Esophagus muscularis mucosa (tissue), 4 donors: ENCODE results near the gene MYO1C. TPM values are rescaled to one million over a fixed set of nuclear protein-coding genes. Genes with fewer than 3 reads are reported as not detected.

Experiments
- DNase-seq: peaks from one replicate; pipeline ENCODE4 v3.0.0-alpha.2; 2017; ENCODE audit errors: extremely low spot score
- H3K27ac ChIP-seq, 4 donors: fragments of 200-600 bp; sonication (generic); replicated peaks in 1 of 4; 1 replicate in 3 of 4; 2 replicates in 1 of 4; pipeline ENCODE4 v1.5.1; 2016 to 2019; ENCODE audit warnings: mild to moderate bottlenecking in 1 of 4
- H3K27me3 ChIP-seq, 4 donors: fragments of 200-600 bp; sonication (generic); one replicate each; pipeline versions ENCODE4 v1.5.1 to v1.6.0; 2016 to 2019
- H3K36me3 ChIP-seq, 4 donors: fragments of 200-600 bp; sonication (generic); one replicate each; pipeline ENCODE4 v1.5.1; 2016 to 2019
- H3K4me1 ChIP-seq, 4 donors: fragments of 200-600 bp; sonication (generic); one replicate each; pipeline ENCODE4 v1.5.1; 2016 to 2019
- H3K4me3 ChIP-seq, 4 donors: fragments of 200-600 bp; sonication (generic); 1 replicate in 2 of 4; 2 replicates in 2 of 4; pipeline ENCODE4 v1.5.1; 2016 to 2019; ENCODE audit warnings: mild to moderate bottlenecking in 4 of 4, moderate library complexity in 1 of 4
- H3K9me3 ChIP-seq, 4 donors: fragments of 200-600 bp; sonication (generic); 1 replicate in 3 of 4; 2 replicates in 1 of 4; pipeline ENCODE4 v1.5.1; 2016 to 2019
- EP300 ChIP-seq: sonication (generic); formaldehyde crosslinking; IDR thresholded peaks from one replicate; pipeline ENCODE4 v1.6.1; 2017; ENCODE audit warnings: antibody characterized with exemption
- POLR2A ChIP-seq: fragments of 450-650 bp; IDR thresholded peaks from one replicate; pipeline ENCODE4 v1.6.1; 2017; ENCODE audit warnings: antibody characterized with exemption, moderate library complexity, mild to moderate bottlenecking, low read depth
- POLR2AphosphoS5 ChIP-seq, 2 donors: sonication (generic); formaldehyde crosslinking; IDR thresholded peaks; one replicate each; pipeline ENCODE4 v1.6.1; 2017; ENCODE audit warnings: antibody characterized with exemption in 2 of 2
- WGBS: methylation state at CpG from one replicate; pipeline ENCODE4 v1.1.5; 2018; 5-methylcytosine and 5-hydroxymethylcytosine counted together
- intact Hi-C: fragments of 100-400 bp; cut with DNase I; formaldehyde crosslinking; loops from one replicate; pipeline ENCODE4 v1.15.1; 2023
- total RNA-seq, 4 donors: library from RNA; depleted of rRNA; stranded (reverse); fragments of >200 nt; gene quantifications; one replicate each; pipeline versions ENCODE4 v1.1.0 to v1.2.1, GENCODE V29; 2016
- TF ChIP-seq, protein P1 (sequence below), 3 experiments: fragments of 200-600 bp in 2 of 3; fragments of 450-650 bp in 1 of 3; sonication (generic) in 2 of 3; IDR thresholded peaks; one replicate each; pipeline ENCODE4 v1.5.1; 2017 to 2019; ENCODE audit warnings: antibody characterized with exemption in 3 of 3, mild to moderate bottlenecking in 2 of 3, moderate library complexity in 1 of 3

Gene MYO1C
- total RNA-seq, 4 donors from 2014 or later: 248 to 444 (median 347) TPM

- Histone ChIP-seq H3K4me1 (peaks cover 7 to 11% (median 9%) of the 10 kb centered on the region in 4 donors), H3K9me3 (no peaks in the 10 kb centered on the region), H3K27ac (no peak overlapping the region), H3K4me3 (no peak overlapping the region), H3K27me3 (no peaks in the 10 kb centered on the region), H3K36me3 (peaks cover 0 to 73% (median 49%) of the 10 kb centered on the region in 4 donors)
- DNase-seq: no peak
- 84% methylated on average over 7 of the region's 10 CpGs for WGBS
- intact Hi-C loops: no loop called here
- TF ChIP-seq, protein P1, sequence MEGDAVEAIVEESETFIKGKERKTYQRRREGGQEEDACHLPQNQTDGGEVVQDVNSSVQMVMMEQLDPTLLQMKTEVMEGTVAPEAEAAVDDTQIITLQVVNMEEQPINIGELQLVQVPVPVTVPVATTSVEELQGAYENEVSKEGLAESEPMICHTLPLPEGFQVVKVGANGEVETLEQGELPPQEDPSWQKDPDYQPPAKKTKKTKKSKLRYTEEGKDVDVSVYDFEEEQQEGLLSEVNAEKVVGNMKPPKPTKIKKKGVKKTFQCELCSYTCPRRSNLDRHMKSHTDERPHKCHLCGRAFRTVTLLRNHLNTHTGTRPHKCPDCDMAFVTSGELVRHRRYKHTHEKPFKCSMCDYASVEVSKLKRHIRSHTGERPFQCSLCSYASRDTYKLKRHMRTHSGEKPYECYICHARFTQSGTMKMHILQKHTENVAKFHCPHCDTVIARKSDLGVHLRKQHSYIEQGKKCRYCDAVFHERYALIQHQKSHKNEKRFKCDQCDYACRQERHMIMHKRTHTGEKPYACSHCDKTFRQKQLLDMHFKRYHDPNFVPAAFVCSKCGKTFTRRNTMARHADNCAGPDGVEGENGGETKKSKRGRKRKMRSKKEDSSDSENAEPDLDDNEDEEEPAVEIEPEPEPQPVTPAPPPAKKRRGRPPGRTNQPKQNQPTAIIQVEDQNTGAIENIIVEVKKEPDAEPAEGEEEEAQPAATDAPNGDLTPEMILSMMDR (IDR thresholded peaks at IDR 0.05): no peak
- TF ChIP-seq EP300 (no peak), POLR2A (no peak), POLR2AphosphoS5 (IDR thresholded peaks at IDR 0.05) (no peak)
These were observed 28.7 kb upstream of the MYO1C start for GRCh38 chr17:1521086-1521640.

GRCh38 chr17:1519678-1520077 is 27.2 kb upstream of the MYO1C start:
- no peak overlapping the region for H3K4me3 ChIP-seq
- intact Hi-C loops: loop anchor here (5.0 kb wide), 2 partner anchors 67 to 242 kb away; partner anchors contain the start of gene TRARG1
- H3K27me3 ChIP-seq: no peaks in the 10 kb centered on the region
- TF ChIP-seq, protein P1 (IDR thresholded peaks at IDR 0.05): no peak
- TF ChIP-seq EP300 (no peak), POLR2AphosphoS5 (IDR thresholded peaks at IDR 0.05) (no peak), POLR2A (no peak)
- WGBS: 91% methylated on average over 7 of the region's 7 CpGs
- no peak for DNase-seq
- no peaks in the 10 kb centered on the region for H3K9me3 ChIP-seq
- no peak overlapping the region for H3K27ac ChIP-seq
- H3K4me1 ChIP-seq: peaks cover 18 to 25% (median 23%) of the 10 kb centered on the region in 4 donors
- peaks cover 0 to 61% (median 38%) of the 10 kb centered on the region in 4 donors for H3K36me3 ChIP-seq

- Histone ChIP-seq H3K4me3 (no peak overlapping the region), H3K27me3 (no peaks in the 10 kb centered on the region), H3K9me3 (no peaks in the 10 kb centered on the region), H3K36me3 (peaks cover 4 to 60% (median 40%) of the 10 kb centered on the region in 4 donors), H3K27ac (no peak overlapping the region), H3K4me1 (peaks cover 28 to 38% (median 36%) of the 10 kb centered on the region in 4 donors)
- intact Hi-C loops: loop anchor here (5.0 kb wide), 2 partner anchors 66 to 241 kb away; partner anchors contain the start of gene TRARG1
- TF ChIP-seq EP300: no peak
- TF ChIP-seq POLR2A: no peak
- no peak for TF ChIP-seq POLR2AphosphoS5 (IDR thresholded peaks at IDR 0.05)
- TF ChIP-seq, protein P1 (IDR thresholded peaks at IDR 0.05): no peak
- WGBS: 71% methylated on average over 2 of the region's 2 CpGs
- DNase-seq: no peak
These were observed 25.9 kb upstream of the MYO1C start for GRCh38 chr17:1518410-1518809.

DNA sequence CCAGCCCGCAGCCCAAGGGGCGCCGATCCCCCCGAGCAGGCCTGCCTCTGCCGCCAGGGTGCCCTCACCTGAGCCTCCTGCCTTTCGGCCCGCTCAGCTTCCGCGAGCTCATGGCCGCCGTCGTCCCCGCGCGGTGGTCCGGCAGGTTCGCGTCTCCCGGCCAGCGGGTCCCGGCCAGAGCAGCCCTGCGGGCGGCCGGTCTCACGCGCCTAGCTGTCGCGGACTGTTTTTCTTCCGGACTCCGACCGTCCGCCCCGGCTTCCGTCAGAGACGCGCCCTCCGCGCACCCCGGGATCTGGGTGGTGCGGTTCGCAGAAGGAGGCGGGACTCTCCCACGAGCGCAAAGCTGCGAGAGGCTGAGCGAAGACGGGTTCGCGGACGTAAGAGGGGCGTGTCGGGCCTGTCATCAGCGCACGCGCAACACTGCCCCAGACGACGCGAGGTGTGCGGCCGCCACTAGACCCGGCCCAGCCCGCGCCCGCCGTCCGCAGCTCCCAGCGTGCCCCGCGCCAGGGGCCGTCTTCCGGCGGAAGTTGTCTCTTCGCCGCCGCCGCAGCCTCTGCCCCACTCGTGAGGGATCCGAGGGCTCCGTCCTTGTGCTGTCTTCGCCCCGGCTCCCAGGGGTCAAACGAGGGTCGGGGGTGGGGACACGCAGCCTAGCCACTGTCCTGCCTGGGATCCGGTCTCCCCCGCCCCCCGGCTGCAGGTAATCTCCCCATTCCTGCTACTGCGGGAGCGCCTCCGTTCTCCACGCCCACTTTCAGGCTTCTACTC is 24.1 kb upstream of the MYO1C start, which contains the start of gene INPP5K:
TSS of gene INPP5K (minus strand) at position 225 of the 774 bp plus-strand sequence. CDS start at position 112, 113 bp downstream.
- peak; percentile 99 for DNase-seq
- intact Hi-C loops: loop anchor here (5.0 kb wide), 2 partner anchors 64 to 239 kb away; partner anchors contain the start of gene TRARG1
- TF ChIP-seq EP300: no peak
- peak; percentile 95 to 96 for TF ChIP-seq POLR2AphosphoS5 (IDR thresholded peaks at IDR 0.05)
- TF ChIP-seq, protein P1 (IDR thresholded peaks at IDR 0.05): peak in 1 of 3 experiments; percentile 4
- TF ChIP-seq POLR2A: peak; percentile 56
- Histone ChIP-seq H3K27ac (peak within 1 kb of the TSS; percentile 94 to 98 (median 96)), H3K27me3 (no peaks in the 10 kb centered on the region), H3K4me3 (peak within 1 kb of the TSS; percentile 84 to 94 (median 90)), H3K36me3 (peaks cover 13 to 62% (median 35%) of the 10 kb centered on the region in 4 donors), H3K4me1 (peaks cover 46 to 56% (median 54%) of the 10 kb centered on the region in 4 donors), H3K9me3 (no peaks in the 10 kb centered on the region)
- under 1% methylated on average over 41 of the region's 91 CpGs for WGBS
